AG09319 (cell line): Measurements from ENCODE around the gene OR2AP1.

ENCODE experiments used
- DNase-seq: peaks from one replicate; pipeline ENCODE4 v3.0.0-alpha.2; 2010; ENCODE audit warnings: low read depth; ENCODE audit errors: extremely low read depth
- TF ChIP-seq, protein P1 (sequence below): IDR thresholded peaks from 2 replicates; pipeline ENCODE4 v1.5.1; 2011; ENCODE audit warnings: low read depth, mild to moderate bottlenecking, inconsistent platforms, low read length, moderate library complexity

OR2AP1 gene

DNA sequence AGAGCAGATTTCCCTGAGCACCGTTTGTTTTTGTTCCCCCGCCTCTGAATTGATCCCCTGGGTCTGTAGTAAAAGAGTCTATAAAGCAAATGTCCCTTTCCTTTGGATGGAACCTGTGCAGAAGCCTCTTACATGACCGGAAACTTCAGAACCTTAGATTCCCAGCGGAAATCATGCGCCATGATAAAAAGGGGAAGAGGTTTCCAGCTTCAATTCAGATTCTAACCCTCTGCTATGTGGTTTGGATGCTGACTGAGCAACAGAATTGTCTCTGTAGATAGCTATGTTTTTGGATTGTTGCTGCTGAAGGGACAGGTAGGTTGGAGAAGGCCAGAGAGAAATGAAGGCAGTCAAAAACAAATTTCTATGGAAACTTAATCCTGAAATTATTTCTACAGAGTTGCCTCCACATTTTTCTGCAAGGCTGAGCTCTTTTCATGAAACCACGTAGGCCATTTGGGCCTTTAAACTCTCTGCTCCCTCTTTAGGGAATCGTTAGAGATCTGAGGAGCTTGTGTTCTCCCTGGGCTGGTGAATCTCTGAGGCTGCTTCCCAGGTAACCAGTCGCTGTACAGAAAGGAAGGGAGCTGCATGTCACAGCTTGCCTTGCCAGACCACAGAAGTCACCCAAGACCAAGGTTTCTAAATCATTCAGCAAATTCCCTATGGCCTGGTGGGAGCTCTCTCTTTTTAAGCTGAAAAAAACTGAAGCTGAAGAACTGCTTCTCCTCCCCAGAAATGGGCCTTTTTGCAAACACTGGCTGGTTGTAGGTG is 35.7 kb downstream of the OR2AP1 start:
- no peak for DNase-seq
- TF ChIP-seq, protein P1, sequence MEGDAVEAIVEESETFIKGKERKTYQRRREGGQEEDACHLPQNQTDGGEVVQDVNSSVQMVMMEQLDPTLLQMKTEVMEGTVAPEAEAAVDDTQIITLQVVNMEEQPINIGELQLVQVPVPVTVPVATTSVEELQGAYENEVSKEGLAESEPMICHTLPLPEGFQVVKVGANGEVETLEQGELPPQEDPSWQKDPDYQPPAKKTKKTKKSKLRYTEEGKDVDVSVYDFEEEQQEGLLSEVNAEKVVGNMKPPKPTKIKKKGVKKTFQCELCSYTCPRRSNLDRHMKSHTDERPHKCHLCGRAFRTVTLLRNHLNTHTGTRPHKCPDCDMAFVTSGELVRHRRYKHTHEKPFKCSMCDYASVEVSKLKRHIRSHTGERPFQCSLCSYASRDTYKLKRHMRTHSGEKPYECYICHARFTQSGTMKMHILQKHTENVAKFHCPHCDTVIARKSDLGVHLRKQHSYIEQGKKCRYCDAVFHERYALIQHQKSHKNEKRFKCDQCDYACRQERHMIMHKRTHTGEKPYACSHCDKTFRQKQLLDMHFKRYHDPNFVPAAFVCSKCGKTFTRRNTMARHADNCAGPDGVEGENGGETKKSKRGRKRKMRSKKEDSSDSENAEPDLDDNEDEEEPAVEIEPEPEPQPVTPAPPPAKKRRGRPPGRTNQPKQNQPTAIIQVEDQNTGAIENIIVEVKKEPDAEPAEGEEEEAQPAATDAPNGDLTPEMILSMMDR = no peak

DNA sequence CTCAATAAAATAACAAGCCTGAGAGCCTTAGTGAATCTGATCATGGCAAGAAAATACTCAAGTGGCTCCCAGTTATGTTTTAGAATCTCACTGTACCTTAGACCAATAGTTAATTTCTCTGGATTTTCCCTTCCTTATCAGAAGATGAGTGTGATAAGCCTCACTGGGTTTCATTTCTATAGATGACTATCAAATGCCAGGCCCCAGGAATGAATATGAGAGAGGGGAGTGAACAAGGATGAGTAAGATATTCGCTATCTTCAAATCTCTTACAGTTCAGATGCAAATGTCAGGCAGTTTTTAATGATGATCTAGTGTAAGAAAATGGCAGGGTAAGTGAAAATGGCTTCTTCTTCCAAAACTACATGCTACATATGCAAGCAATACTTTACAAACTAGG is 38.3 kb downstream of the OR2AP1 start:
- TF ChIP-seq, protein P1 = no peak
- no peak for DNase-seq

DNA sequence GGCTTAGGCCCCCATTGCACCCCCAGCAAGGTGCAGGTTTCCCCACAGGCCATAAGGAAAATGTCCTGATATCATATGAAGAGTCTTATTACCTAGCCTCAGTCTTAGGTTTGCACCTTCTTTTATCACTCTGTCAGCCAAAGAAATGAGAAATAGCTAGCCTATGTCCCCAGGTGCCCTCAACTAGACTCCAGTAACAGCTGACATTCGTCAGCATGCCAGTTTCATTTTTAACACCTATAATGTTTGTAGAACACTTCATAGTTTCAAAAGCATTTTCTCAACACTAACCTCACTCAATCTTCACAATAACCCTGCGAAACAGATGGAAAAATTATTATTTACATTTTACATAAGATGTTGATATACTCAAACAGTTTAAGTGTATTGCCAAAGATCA is 40.4 kb downstream of the OR2AP1 start:
- TF ChIP-seq, protein P1 = no peak
- no peak for DNase-seq

DNA sequence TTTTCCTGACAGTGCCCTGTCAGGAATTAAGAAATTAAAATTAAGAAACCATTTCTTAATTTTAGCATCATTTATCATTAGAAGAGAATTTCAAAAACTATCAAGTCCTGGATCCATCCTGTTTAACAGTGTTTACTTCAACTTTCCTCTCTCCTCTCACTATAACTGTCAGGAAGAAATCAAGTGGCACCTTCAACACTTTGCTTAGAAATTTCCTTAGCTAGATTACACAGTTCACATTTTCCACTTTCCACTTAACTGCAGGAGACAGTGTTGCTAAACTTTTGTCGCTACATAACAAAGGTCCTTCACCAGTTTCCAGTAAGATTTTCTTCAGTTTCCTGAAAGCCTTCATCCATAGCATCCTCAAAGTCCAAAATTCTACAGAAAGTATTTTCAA is 42.5 kb downstream of the OR2AP1 start:
- no peak for DNase-seq
- TF ChIP-seq, protein P1 = no peak

DNA sequence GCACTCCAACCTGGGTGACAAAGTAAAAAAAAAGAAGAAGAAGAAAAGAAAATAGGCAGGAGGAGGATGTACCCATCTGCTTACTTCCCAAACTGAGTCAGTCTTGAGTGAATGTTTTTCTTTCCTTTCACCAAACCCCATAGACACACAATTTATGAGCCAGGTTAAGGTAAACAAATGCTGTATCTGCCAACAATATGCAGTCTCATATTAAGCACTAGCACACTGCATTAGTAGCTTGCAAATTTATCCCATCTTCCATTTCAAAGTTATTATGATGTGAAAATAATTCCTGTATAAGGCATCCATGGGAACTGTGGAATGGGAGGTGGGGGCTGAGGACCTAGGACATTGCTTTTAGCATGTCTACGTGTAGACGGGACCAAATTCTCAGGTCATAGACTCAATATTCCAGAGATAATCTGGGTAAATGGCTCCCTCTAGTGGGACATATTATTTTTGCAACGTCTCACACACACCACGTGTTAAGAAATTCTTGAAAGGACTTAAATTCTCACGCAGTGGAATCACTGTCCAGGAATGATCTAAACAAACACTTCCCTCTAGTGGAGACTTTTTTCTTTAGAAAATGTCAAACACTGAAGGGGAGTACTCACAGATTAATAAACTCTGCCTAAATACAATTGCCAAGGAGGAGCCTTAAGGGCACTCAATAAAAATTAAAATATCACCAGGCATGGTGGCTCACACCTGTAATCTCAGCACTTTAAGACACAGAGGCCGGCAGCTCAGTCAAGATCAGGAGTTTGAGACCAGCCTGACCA is 47.3 kb downstream of the OR2AP1 start:
- TF ChIP-seq, protein P1 = peak; percentile 65
- peak; percentile 76 for DNase-seq

DNA sequence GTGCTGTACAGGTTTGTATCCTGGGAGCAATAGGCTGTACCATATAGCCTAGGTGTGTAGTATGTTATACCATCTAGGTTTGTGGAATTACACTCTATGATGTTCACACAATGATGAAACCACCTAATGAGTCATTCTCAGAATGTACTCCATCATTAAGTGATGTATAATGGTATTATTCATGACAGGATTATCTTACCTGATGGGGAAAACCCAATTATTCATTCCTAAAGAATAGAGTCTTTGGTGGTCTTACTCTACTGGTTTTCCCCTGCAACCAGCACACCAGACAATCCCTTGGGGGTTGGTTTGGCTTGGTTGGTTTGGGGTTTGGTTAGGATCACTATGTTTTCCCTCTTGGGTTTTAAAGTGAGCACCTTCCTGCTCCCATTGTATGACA is 51.8 kb downstream of the OR2AP1 start:
- TF ChIP-seq, protein P1 = no peak
- DNase-seq = no peak
